AG04449 (cell line): Measurements from ENCODE around the gene ATP1A3.
A peak's percentile ranks its signal among the peaks of the same experiment; 100 is the strongest.

Experiments used
- CTCF ChIA-PET: fragments of 350-600 bp; formaldehyde crosslinking; extraction: SDS; loops from one replicate; lab custom pipeline; 2021; ENCODE audit warnings: antibody characterized with exemption; lab: Yijun Ruan, JAX
- POLR2A ChIA-PET: fragments of 400-600, 350-600 bp; formaldehyde crosslinking; extraction: SDS; loops from one replicate; lab custom pipeline; 2020; ENCODE audit warnings: antibody characterized with exemption, inconsistent platforms; lab: Yijun Ruan, JAX
- DNase-seq: peaks from one replicate; pipeline ENCODE4 v3.0.0-alpha.2; 2010; ENCODE audit warnings: low read depth, low spot score
- H3K4me3 ChIP-seq: 2 replicates; pipeline ENCODE4 v1.5.1; 2011; ENCODE audit warnings: low read depth, mild to moderate bottlenecking, control low read depth, low read length
- TF ChIP-seq, protein P1 (sequence below): IDR thresholded peaks from one replicate; pipeline ENCODE4 v1.5.1; 2011; ENCODE audit warnings: mild to moderate bottlenecking, moderate library complexity, low read length, control low read depth, inconsistent platforms; ENCODE audit not compliant: insufficient read depth; ENCODE audit errors: missing control alignments

ATP1A3 gene

DNA sequence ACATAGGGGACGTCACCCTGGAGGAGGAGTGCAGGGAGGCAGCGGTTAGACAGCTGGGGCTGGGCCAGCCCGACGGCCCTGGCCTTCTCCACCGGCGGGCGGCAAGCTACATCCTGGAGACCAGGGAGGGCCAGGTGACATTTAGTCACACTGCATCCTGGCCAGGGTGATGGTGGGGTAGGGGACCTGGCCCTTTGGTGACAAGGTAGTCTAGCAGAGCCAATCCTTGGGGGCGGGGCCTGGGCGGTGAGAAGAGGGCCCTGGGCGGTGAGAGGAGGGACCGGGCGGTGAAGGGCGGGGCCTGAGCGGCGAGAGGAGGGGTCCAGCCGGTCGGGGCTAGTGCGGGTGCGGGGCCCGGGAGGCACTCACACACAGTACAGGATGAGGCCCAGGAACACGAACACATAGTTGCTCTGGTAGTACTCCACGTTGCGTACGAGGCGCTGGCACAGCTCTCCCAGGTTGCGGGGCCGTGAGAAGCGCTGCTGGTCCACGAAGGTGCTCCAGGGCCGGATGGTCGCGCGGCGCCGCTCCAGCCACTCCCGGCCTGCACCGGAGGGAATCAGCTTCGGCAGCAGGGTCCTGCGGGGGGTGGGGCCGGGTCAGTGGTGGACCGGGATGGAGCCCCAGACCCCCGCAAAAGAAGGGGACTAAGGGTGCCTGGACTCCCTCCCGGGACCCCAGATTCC, 35.5 kb downstream of the ATP1A3 start:
- TF ChIP-seq, protein P1, sequence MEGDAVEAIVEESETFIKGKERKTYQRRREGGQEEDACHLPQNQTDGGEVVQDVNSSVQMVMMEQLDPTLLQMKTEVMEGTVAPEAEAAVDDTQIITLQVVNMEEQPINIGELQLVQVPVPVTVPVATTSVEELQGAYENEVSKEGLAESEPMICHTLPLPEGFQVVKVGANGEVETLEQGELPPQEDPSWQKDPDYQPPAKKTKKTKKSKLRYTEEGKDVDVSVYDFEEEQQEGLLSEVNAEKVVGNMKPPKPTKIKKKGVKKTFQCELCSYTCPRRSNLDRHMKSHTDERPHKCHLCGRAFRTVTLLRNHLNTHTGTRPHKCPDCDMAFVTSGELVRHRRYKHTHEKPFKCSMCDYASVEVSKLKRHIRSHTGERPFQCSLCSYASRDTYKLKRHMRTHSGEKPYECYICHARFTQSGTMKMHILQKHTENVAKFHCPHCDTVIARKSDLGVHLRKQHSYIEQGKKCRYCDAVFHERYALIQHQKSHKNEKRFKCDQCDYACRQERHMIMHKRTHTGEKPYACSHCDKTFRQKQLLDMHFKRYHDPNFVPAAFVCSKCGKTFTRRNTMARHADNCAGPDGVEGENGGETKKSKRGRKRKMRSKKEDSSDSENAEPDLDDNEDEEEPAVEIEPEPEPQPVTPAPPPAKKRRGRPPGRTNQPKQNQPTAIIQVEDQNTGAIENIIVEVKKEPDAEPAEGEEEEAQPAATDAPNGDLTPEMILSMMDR: no peak
- H3K4me3 ChIP-seq: peak overlapping the region; percentile 98
- no peak for DNase-seq
- CTCF ChIA-PET: interaction anchor here (0.7 to 4.0 kb wide), 12 partner anchors 8 to 99 kb away, joined by 3 to 30 read pairs (median 4); partner anchors contain the start of gene RPS19
- POLR2A ChIA-PET: interaction anchor here (0.5 to 1.9 kb wide), 6 partner anchors 39 to 99 kb away, joined by 3 to 14 read pairs (median 4); partner anchors contain the start of gene RPS19

DNA sequence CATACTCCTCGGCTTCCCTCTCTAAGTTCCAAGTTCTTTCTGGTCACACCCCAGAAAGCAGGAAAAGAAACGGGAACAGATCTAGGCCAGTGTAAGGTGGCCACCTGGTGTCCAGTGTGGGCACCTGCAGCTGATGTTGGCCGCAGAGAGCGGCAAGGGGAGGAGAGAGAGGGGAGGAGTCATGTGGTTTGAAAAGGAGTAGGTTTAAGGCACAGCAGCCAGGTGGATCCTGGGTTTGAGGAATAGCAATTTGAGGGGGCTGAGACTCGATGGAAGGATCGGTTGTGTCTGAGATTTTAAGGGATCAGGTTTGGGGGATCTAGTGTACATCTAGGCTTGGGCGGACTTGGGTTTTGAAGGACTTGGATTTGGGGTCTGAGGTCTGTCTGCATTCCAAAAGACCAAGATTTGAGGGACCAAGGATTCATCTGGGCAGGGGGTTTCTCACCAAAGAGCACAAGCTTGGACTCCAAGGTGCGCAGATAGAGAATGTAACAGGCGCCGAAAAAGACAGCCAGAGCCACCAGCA, 36.1 kb downstream of the ATP1A3 start:
- TF ChIP-seq, protein P1: peak; percentile 86
- peak overlapping the region; percentile 98 for H3K4me3 ChIP-seq
- ChIA-PET POLR2A (interaction anchor here (1.9 to 2.0 kb wide), 2 partner anchors 98 kb away, joined by 6 to 14 read pairs; partner anchors contain the start of gene RPS19), CTCF (interaction anchor here (0.7 to 4.0 kb wide), 17 partner anchors 11 to 162 kb away, joined by 3 to 30 read pairs (median 4); partner anchors contain the start of genes CEACAM3 and RPS19)
- peak; percentile 33 for DNase-seq

DNA sequence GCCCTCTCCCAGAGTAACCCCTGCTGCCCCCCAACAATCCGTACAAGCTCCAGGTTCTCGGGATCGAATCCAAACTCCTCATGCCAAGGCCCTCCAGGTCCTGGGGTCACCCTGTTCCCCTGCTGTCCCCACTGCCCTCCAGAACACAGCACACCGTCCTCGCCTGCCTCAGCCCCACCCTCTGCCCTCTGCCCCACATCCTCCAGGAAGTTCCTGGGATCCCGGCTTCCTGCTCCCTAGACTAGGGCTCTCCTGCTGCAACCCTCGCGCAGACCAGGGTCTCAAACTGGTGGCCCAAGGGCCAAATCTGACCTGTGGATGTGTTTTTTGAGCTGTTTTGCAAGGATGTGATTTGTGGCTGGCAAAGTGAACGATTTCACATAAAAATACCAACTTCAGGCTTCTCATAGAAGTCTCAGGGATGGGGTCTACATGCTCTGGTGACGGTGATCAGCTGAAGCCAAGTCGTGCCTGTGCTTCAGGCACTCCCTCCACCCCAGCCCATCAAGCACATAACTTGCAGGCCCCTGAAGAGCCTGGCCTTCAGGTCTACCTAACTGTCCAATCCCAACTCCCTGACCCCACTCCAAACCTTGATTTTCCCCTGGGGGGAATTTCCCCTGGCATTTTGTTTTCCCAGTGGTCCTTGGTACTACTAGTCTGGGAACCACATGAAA, 36.7 kb downstream of the ATP1A3 start:
- peak overlapping the region; percentile 98; the same call in 1 of the 2 replicates for H3K4me3 ChIP-seq
- CTCF ChIA-PET: interaction anchor here (0.7 to 4.0 kb wide), 15 partner anchors 11 to 161 kb away, joined by 3 to 30 read pairs (median 4); partner anchors contain the start of genes CD79A, CEACAM3 and RPS19
- POLR2A ChIA-PET: interaction anchor here (2.0 kb wide), 1 partner anchor 97 kb away, joined by 6 read pairs; the partner anchor contains the start of gene RPS19
- TF ChIP-seq, protein P1: no peak
- no peak for DNase-seq

DNA sequence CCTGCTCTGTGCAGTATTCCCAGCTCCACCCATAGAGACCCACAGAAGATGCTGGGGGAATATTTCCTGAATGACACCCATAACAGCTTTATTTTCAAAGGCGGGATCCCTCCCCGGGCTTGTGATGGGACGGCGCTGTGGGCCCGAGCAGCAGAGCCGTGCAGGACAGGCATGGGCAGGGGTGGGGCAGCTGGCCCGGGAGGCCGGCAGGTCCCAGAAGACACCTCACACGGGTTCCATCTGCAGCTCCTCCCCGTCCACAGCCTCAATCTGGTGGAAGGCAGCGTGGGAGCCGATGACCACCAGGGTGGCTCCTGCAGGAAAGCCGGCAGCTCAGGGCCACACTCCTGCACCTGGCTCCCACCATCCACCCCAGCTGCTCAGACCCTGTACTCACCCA, 37.4 kb downstream of the ATP1A3 start:
- CTCF ChIA-PET: interaction anchor here (0.6 to 4.0 kb wide), 10 partner anchors 10 to 1638 kb away, joined by 3 to 30 read pairs (median 4); partner anchors contain the start of genes CD79A and RPS19
- no peak for DNase-seq
- POLR2A ChIA-PET: interaction anchor here (2.0 kb wide), 1 partner anchor 97 kb away, joined by 6 read pairs; the partner anchor contains the start of gene RPS19
- H3K4me3 ChIP-seq: no peak overlapping the region
- TF ChIP-seq, protein P1: no peak

DNA sequence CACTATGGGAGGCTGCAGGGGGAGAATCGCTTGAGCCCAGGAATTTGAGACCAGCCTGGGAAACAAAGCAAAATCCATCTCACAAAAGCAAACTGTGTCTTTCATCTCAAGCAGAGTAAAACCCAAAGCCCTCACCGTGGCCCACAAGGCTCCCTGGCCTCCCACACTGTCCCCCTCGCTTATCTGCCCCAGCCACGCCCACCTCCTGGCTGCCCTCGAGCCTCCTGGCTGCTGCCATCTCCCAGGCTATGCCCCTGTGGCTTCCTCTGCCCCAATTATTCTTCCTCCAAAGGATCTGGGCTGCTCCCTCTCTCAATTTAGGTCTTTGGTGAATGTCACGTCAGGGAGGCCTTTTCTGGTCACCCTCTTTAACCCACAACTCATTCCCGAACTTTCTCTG, 38.5 kb downstream of the ATP1A3 start:
- H3K4me3 ChIP-seq: no peak overlapping the region
- TF ChIP-seq, protein P1: no peak
- no peak for DNase-seq
- POLR2A ChIA-PET: no interaction called here
- CTCF ChIA-PET: interaction anchor here (1.2 to 4.0 kb wide), 2 partner anchors 9 to 82 kb away, joined by 4 to 30 read pairs; no protein-coding TSS in a partner anchor
